Loucy (cell line): ENCODE measurements around the gene SDK1.

Experiments
- CTCF ChIP-seq: fragments of 200-600 bp; sonication (generic); conservative IDR thresholded peaks from 2 replicates; pipeline ENCODE4 v1.5.1; 2014; ENCODE audit warnings: mild to moderate bottlenecking, antibody characterized with exemption, low read length
- EZH2phosphoT487 ChIP-seq: fragments of 200-600 bp; IDR thresholded peaks from 2 replicates; pipeline ENCODE4 v1.6.1; 2018; ENCODE audit warnings: antibody characterized with exemption, mild to moderate bottlenecking, moderate library complexity, borderline replicate concordance

GRCh38 chr7:3790803-3791202 lies 489.8 kb downstream of the SDK1 start:
- TF ChIP-seq CTCF: no peak
- no peak for TF ChIP-seq EZH2phosphoT487
